Measurements from ENCODE around the gene GPSM1.

GPSM1 gene

GRCh38 chr9:136325358-136325757 is 2.0 kb upstream of the GPSM1 start:
- H3K4me3 Mint-ChIP-seq, result no peak overlapping the region
- no peaks in the 10 kb centered on the region for H3K36me3 Mint-ChIP-seq
- DNase-seq (ENCODE audit: low spot score in 2 of 2) (no peak), ATAC-seq (ENCODE audit: low read depth) (no peak)
- H3K27ac Mint-ChIP-seq, result no peak overlapping the region
- H3K9me3 Mint-ChIP-seq, result no peaks in the 10 kb centered on the region
- H3K4me1 Mint-ChIP-seq, result peaks cover 4% of the 10 kb centered on the region
- H3K27me3 Mint-ChIP-seq, result peaks cover 11% of the 10 kb centered on the region

GRCh38 chr9:136326061-136326760 is 1.1 kb upstream of the GPSM1 start:
- no peak for DNase-seq (ENCODE audit: low spot score in 2 of 2)
- Mint-ChIP-seq H3K27ac (no peak overlapping the region), H3K27me3 (peaks cover 12% of the 10 kb centered on the region), H3K4me3 (peak overlapping the region; percentile 73), H3K4me1 (peaks cover 4% of the 10 kb centered on the region), H3K9me3 (no peaks in the 10 kb centered on the region), H3K36me3 (no peaks in the 10 kb centered on the region)
- ATAC-seq (ENCODE audit: low read depth), result no peak

- ATAC-seq (ENCODE audit: low read depth), result no peak
- Mint-ChIP-seq H3K4me1 (peaks cover 4% of the 10 kb centered on the region), H3K9me3 (no peaks in the 10 kb centered on the region), H3K4me3 (peak overlapping the region; percentile 73), H3K27me3 (peaks cover 12% of the 10 kb centered on the region), H3K36me3 (no peaks in the 10 kb centered on the region), H3K27ac (peak overlapping the region; percentile 55)
- DNase-seq (ENCODE audit: low spot score in 2 of 2), result no peak
Measured at GRCh38 chr9:136326761-136327303, 507 bp upstream of the GPSM1 start.

- ATAC-seq (ENCODE audit: low read depth), result no peak
- H3K4me1 Mint-ChIP-seq, result peaks cover 4% of the 10 kb centered on the region
- no peaks in the 10 kb centered on the region for H3K9me3 Mint-ChIP-seq
- H3K27me3 Mint-ChIP-seq, result peaks cover 12% of the 10 kb centered on the region
- no peaks in the 10 kb centered on the region for H3K36me3 Mint-ChIP-seq
- no peak overlapping the region for H3K27ac Mint-ChIP-seq
- no peak for DNase-seq (ENCODE audit: low spot score in 2 of 2)
- H3K4me3 Mint-ChIP-seq, result peak overlapping the region; percentile 17
Measured at GRCh38 chr9:136328011-136328621, 777 bp downstream of the GPSM1 start.

GRCh38 chr9:136328622-136329041 is 1.3 kb downstream of the GPSM1 start:
- peak overlapping the region; percentile 17 for H3K4me3 Mint-ChIP-seq
- H3K36me3 Mint-ChIP-seq, result no peaks in the 10 kb centered on the region
- ATAC-seq (ENCODE audit: low read depth), result no peak
- DNase-seq (ENCODE audit: low spot score in 2 of 2), result no peak
- H3K4me1 Mint-ChIP-seq, result peaks cover 4% of the 10 kb centered on the region
- H3K27ac Mint-ChIP-seq, result no peak overlapping the region
- no peaks in the 10 kb centered on the region for H3K9me3 Mint-ChIP-seq
- peaks cover 12% of the 10 kb centered on the region for H3K27me3 Mint-ChIP-seq

GRCh38 chr9:136329211-136329627 is 1.9 kb downstream of the GPSM1 start:
- no peak overlapping the region for H3K27ac Mint-ChIP-seq
- ATAC-seq (ENCODE audit: low read depth), result no peak
- no peak for DNase-seq (ENCODE audit: low spot score in 2 of 2)

GRCh38 chr9:136329636-136330405 is 2.5 kb downstream of the GPSM1 start:
- H3K27me3 Mint-ChIP-seq, result peaks cover 10% of the 10 kb centered on the region
- ATAC-seq (ENCODE audit: low read depth) (no peak), DNase-seq (ENCODE audit: low spot score in 2 of 2) (no peak)
- H3K36me3 Mint-ChIP-seq, result no peaks in the 10 kb centered on the region
- H3K4me1 Mint-ChIP-seq, result peaks cover 4% of the 10 kb centered on the region
- no peak overlapping the region for H3K27ac Mint-ChIP-seq
- no peaks in the 10 kb centered on the region for H3K9me3 Mint-ChIP-seq
- no peak overlapping the region for H3K4me3 Mint-ChIP-seq

More at GRCh38 chr9:136329211-136329627, 1.9 kb downstream of the GPSM1 start:
- Mint-ChIP-seq H3K4me3 (no peak overlapping the region), H3K36me3 (no peaks in the 10 kb centered on the region), H3K4me1 (peaks cover 4% of the 10 kb centered on the region), H3K9me3 (no peaks in the 10 kb centered on the region), H3K27me3 (peaks cover 10% of the 10 kb centered on the region)

- Mint-ChIP-seq H3K36me3 (no peaks in the 10 kb centered on the region), H3K9me3 (no peaks in the 10 kb centered on the region)
Measured at GRCh38 chr9:136330406-136330990, 3.2 kb downstream of the GPSM1 start.

GRCh38 chr9:136331030-136331429 is 3.7 kb downstream of the GPSM1 start:
- ATAC-seq (ENCODE audit: low read depth) (no peak), DNase-seq (ENCODE audit: low spot score in 2 of 2) (no peak)
- Mint-ChIP-seq H3K27ac (no peak overlapping the region), H3K27me3 (peaks cover 7% of the 10 kb centered on the region), H3K9me3 (no peaks in the 10 kb centered on the region), H3K36me3 (no peaks in the 10 kb centered on the region), H3K4me3 (no peak overlapping the region), H3K4me1 (peaks cover 4% of the 10 kb centered on the region)

More at GRCh38 chr9:136330406-136330990, 3.2 kb downstream of the GPSM1 start:
- DNase-seq (ENCODE audit: low spot score in 2 of 2), result no peak
- H3K27ac Mint-ChIP-seq, result no peak overlapping the region
- ATAC-seq (ENCODE audit: low read depth), result no peak
- no peak overlapping the region for H3K4me3 Mint-ChIP-seq
- H3K4me1 Mint-ChIP-seq, result peaks cover 4% of the 10 kb centered on the region
- peaks cover 7% of the 10 kb centered on the region for H3K27me3 Mint-ChIP-seq

- ATAC-seq (ENCODE audit: low read depth), result no peak
- H3K36me3 Mint-ChIP-seq, result no peaks in the 10 kb centered on the region
- no peak for DNase-seq (ENCODE audit: low spot score in 2 of 2)
- H3K27me3 Mint-ChIP-seq, result peaks cover 7% of the 10 kb centered on the region
- no peaks in the 10 kb centered on the region for H3K9me3 Mint-ChIP-seq
- H3K27ac Mint-ChIP-seq, result no peak overlapping the region
- H3K4me3 Mint-ChIP-seq, result no peak overlapping the region
- peaks cover 3% of the 10 kb centered on the region for H3K4me1 Mint-ChIP-seq
Measured at GRCh38 chr9:136331556-136332481, 4.5 kb downstream of the GPSM1 start.

GRCh38 chr9:136332482-136332983 is 5.2 kb downstream of the GPSM1 start:
- H3K27me3 Mint-ChIP-seq, result peaks cover 7% of the 10 kb centered on the region
- no peaks in the 10 kb centered on the region for H3K9me3 Mint-ChIP-seq
- peaks cover 2% of the 10 kb centered on the region for H3K4me1 Mint-ChIP-seq
- DNase-seq (ENCODE audit: low spot score in 2 of 2), result no peak
- no peak for ATAC-seq (ENCODE audit: low read depth)
- H3K36me3 Mint-ChIP-seq, result no peaks in the 10 kb centered on the region
- H3K4me3 Mint-ChIP-seq, result no peak overlapping the region
- no peak overlapping the region for H3K27ac Mint-ChIP-seq

- Mint-ChIP-seq H3K27ac (no peak overlapping the region), H3K27me3 (peaks cover 7% of the 10 kb centered on the region), H3K36me3 (no peaks in the 10 kb centered on the region), H3K9me3 (no peaks in the 10 kb centered on the region), H3K4me1 (peaks cover 2% of the 10 kb centered on the region), H3K4me3 (no peak overlapping the region)
- no peak for ATAC-seq (ENCODE audit: low read depth)
- DNase-seq (ENCODE audit: low spot score in 2 of 2), result no peak
Measured at GRCh38 chr9:136333045-136333444, 5.7 kb downstream of the GPSM1 start.

- Mint-ChIP-seq H3K27me3 (peaks cover 7% of the 10 kb centered on the region), H3K4me3 (no peak overlapping the region), H3K4me1 (peaks cover 2% of the 10 kb centered on the region), H3K36me3 (no peaks in the 10 kb centered on the region), H3K27ac (no peak overlapping the region), H3K9me3 (no peaks in the 10 kb centered on the region)
- no peak for DNase-seq (ENCODE audit: low spot score in 2 of 2)
- no peak for ATAC-seq (ENCODE audit: low read depth)
Measured at GRCh38 chr9:136333486-136333885, 6.1 kb downstream of the GPSM1 start.
